ENCODE results near the gene FAM234A. TPM values are rescaled to one million over a fixed set of nuclear protein-coding genes. Genes with fewer than 3 reads are reported as not detected.

The FAM234A gene, protein sequence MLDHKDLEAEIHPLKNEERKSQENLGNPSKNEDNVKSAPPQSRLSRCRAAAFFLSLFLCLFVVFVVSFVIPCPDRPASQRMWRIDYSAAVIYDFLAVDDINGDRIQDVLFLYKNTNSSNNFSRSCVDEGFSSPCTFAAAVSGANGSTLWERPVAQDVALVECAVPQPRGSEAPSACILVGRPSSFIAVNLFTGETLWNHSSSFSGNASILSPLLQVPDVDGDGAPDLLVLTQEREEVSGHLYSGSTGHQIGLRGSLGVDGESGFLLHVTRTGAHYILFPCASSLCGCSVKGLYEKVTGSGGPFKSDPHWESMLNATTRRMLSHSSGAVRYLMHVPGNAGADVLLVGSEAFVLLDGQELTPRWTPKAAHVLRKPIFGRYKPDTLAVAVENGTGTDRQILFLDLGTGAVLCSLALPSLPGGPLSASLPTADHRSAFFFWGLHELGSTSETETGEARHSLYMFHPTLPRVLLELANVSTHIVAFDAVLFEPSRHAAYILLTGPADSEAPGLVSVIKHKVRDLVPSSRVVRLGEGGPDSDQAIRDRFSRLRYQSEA
- 31.5 and 39.1 TPM in 2 replicates for total RNA-seq

DNA sequence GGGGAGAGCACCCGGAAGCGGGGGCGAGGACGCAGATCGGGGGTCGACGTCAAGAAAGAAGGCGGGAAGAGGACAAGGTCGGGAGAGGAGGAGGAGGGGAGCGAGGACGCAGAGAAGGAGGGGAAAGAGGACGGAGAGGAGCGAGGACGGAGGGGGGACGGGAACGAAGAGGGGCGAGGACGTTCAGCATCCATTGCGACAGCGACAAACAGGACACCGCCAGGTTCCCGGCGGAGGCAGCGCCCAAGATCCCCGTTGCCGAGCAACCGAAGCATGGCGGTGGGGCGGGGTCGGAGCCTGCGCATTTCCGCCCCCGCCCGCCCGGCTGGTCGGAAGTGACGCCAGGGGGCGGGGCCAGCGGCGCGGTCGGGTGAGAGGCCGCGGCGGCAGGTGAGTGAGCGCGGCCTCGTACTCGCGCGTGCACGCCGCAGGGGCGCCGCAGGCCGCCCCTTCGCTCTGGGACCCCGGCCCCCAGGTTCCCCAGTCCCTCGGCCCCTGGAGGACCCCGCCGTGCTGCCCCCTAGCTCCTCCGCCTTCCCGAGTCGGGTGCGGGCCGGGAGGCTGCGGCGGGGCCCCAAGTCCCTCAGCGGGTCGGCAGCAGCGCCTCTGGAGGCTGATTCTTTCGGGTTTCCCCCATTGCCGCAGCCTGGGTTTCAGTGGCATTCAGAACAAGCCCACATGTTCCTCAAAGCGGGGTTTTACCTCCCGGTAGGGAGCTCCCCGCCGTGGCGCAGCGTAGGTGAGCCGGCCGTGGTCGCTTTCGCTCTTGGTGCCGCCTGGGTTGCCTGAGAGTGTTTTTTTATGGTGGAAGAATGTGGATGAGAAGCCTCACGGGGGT, at the start of gene FAM234A:
Gene FAM234A (plus strand): TSS at position 354 of the 838 bp plus-strand sequence. CDS start 19,593 bp downstream, outside the sequence.

DNA sequence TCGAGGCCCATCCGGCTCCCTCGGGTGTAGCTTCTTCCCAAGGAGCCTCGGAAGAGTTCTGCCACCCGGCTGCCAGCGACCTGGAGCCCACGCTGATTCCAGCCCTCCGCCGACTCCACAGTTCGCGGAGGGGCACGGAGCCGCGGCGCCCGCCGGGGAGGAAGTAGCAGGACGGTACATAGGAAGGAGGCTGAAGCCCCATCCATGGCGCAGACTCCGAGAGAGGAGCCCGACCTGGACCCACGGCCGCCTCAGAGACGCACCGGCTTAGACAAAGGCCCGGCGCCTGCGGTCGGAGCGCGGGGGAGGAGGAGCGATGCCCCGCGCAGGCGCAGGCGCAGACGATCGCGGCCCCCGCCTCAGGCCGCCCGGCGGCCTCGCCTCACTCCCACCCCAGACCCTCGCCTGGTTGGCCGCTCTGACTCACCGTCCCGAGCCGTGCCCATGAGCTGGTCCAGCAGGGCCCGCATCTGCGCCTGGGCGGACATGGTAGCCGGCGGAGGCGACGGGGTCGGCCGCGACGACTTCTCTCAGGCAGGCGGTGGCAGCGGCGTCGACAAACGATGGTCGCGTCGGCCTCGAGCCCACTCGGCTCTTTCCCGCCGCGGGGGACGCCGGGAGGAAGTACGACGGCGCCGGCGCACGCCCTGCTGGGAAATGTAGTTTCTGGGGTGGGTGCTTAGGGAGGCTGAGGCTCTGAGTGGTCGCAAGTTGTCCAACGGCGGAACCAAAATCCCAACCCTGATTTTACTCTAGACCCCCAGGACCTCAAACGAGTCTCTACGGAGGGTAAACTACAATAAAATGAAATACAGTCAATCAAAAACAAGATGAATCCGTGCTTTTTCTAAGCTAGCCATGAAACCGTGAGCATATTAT, 5.5 kb upstream of the FAM234A start, which contains the start of gene LUC7L:
Gene LUC7L (minus strand): TSS at position 598 of the 879 bp plus-strand sequence. CDS start 110 bp downstream, at position 488.

DNA sequence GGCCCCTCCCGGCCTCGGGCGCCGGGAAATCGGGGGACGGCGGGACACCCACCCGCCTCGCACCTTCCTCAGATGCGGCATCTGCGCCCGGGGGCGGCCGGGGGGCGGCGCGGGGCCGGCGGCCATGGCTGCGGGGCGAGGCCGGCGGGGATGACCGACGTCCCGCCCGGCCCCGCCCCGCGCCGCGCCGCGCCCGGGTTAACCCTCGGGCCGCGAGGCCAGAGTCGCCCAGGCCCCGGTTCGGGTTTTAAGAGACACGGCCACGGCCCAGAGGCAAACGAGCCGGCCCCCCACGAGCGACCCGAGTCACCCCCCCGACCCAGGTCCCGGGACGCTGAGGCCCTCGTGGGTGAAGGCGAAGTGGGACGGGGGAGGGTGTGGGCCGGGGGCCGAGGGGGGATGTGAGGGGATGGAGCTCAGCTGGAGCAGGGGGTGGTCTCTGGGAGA, 41.2 kb downstream of the FAM234A start, which contains the start of gene RGS11:
Gene RGS11 (minus strand): TSS at position 159 of the 447 bp plus-strand sequence. CDS start 33 bp downstream, at position 126.

DNA sequence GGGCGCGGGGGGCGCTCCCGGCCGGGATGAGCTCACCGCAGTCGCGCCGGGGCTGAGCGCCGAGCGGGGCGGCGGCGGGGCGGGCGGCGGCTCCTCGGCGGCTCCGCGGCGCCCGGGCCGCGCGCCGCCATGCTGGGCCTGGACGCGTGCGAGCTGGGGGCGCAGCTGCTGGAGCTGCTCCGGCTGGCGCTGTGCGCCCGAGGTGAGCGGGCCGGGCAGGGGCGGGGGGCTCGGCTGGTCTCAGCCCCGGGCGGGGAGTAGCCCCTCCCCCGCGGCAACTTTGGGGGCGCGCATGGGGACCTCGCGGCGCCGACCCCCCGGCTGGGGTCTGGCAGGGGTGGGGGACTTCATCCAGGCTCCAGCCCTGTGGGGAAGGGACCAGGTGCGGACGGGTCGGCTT, 45.9 kb downstream of the FAM234A start, which contains the start of gene ARHGDIG:
Gene ARHGDIG (plus strand): TSS at position 40 of the 400 bp plus-strand sequence. CDS start 90 bp downstream, at position 130.

DNA sequence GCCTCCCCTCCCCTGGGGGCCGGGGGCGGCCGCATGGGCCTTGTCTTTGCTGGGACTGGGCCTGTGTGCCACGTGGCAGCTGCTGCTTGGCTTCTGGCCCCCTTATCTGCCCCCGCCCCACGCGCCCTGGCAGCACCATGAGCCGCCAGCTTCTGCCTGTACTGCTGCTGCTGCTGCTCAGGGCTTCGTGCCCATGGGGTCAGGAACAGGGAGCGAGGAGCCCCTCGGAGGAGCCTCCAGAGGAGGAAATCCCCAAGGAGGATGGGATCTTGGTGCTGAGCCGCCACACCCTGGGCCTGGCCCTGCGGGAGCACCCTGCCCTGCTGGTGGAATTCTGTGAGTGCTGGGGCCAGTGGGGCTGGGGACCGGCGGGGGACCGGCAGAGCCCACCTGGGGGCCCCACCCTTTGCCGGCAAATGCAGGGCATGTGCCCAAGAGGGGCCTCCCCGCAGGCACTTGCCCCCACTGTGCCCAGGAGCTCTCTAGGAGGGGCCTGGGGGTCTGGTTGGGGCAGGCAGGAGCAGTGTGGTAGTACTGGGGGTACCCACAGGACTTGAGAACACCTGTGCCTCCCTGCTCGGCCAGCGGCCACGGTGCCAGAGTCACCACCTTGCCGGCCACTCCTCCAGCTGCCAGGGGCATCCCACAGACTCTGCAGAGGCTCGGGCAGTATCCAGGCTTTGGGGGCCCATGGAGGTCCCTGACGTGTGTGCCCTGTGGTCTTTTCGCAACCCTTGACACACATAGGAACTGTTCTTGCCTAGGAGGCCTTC, 48.6 kb downstream of the FAM234A start, which contains the start of gene PDIA2:
Gene PDIA2 (plus strand): TSS at position 132 of the 773 bp plus-strand sequence. CDS start 6 bp downstream, at position 138.

Other genes starting within 250 kb of the FAM234A start
- gene POLR3K, start 181.2 kb upstream of the FAM234A start, total RNA-seq: 2.7 TPM in 2 replicates
- gene SNRNP25, start 181.0 kb upstream of the FAM234A start, total RNA-seq: 38.6 and 42.2 TPM in 2 replicates
- 32.3 and 46.5 TPM in 2 replicates for gene RHBDF1, start 162.2 kb upstream of the FAM234A start, total RNA-seq
- gene MPG, start 156.6 kb upstream of the FAM234A start, total RNA-seq: 125 and 225 TPM in 2 replicates
- 6.5 and 11.0 TPM in 2 replicates for gene NPRL3, start 96.1 kb upstream of the FAM234A start, total RNA-seq
- not detected in 2 replicates for gene HBZ, start 82.2 kb upstream of the FAM234A start, total RNA-seq
- gene HBM, start 68.8 kb upstream of the FAM234A start, total RNA-seq: not detected in 2 replicates
- not detected in 2 replicates for gene HBA2, start 61.9 kb upstream of the FAM234A start, total RNA-seq
- not detected in 2 replicates for gene HBA1, start 58.1 kb upstream of the FAM234A start, total RNA-seq
- gene HBQ1, start 54.4 kb upstream of the FAM234A start, total RNA-seq: not detected in 2 replicates
- gene LUC7L, start 5.4 kb upstream of the FAM234A start, total RNA-seq: 23.3 and 28.8 TPM in 2 replicates
- 1.4 and 7.2 TPM in 2 replicates for gene RGS11, start 41.1 kb downstream of the FAM234A start, total RNA-seq
- 0.77 and 0.79 TPM in 2 replicates for gene ARHGDIG, start 45.8 kb downstream of the FAM234A start, total RNA-seq
- gene PDIA2, start 48.3 kb downstream of the FAM234A start, total RNA-seq: under 0.01 and 0.17 TPM in 2 replicates
- 14.2 and 17.5 TPM in 2 replicates for gene AXIN1, start 117.9 kb downstream of the FAM234A start, total RNA-seq
- gene MRPL28, start 135.7 kb downstream of the FAM234A start, total RNA-seq: 58.6 and 85.7 TPM in 2 replicates
- gene PGAP6, start 147.2 kb downstream of the FAM234A start, total RNA-seq: 73.8 and 99.2 TPM in 2 replicates
- 47.2 and 78.2 TPM in 2 replicates for gene NME4, start 162.4 kb downstream of the FAM234A start, total RNA-seq
- 3.7 and 11.8 TPM in 2 replicates for gene DECR2, start 167.1 kb downstream of the FAM234A start, total RNA-seq
- gene RAB11FIP3, start 190.8 kb downstream of the FAM234A start, total RNA-seq: 17.5 and 18.0 TPM in 2 replicates

Data from bronchial smooth muscle cell (primary cell).